ENCODE data around the gene CA11.

Gene CA11

DNA sequence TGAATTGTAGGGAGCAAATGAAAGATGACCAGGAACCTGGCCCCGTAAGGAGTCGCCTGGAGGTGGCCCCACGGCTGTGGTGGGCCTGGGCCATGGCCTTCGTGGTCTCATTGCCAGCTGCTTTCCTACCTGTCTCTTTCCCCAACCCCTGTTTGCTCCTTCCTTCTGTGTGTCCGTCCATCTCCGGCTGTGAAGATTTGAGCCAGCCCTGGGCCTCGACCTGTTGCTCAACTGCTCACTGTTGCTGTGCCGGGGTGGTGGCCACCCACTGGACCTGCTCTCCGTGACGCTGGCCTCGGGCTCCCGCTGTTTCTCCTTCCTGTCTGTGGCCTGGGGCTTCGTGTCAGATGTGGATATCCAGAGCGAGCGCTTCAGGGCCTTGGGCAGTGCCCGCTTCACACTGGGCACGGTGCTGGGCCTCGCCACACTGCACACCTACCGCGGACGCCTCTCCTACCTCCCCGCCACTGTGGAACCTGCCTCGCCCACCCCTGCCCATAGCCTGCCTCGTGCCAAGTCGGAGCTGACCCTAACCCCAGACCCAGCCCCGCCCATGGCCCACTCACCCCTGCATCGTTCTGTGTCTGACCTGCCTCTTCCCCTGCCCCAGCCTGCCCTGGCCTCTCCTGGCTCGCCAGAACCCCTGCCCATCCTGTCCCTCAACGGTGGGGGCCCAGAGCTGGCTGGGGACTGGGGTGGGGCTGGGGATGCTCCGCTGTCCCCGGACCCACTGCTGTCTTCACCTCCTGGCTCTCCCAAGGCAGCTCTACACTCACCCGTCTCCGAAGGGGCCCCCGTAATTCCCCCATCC is 17.3 kb downstream of the CA11 start:
- no peak for DNase-seq (ENCODE audit: low read depth in 2 of 2)

DNA sequence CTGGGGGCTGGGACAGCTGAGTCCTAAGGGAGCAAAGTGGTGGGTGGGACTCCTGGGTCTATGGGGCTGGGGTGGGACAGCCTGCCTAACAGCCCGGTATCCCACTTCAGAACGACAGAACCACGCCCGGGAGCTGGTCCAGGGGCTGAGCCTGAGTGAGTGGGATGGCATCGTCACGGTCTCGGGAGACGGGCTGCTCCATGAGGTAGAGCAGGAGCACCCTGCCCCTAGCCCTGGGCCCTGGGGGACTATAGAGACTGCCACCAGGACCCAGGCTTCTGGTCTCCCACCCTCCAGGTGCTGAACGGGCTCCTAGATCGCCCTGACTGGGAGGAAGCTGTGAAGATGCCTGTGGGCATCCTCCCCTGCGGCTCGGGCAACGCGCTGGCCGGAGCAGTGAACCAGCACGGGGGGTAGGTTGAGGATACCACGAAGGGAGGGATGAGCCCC is 18.1 kb downstream of the CA11 start:
- no peak for DNase-seq (ENCODE audit: low read depth in 2 of 2)

DNA sequence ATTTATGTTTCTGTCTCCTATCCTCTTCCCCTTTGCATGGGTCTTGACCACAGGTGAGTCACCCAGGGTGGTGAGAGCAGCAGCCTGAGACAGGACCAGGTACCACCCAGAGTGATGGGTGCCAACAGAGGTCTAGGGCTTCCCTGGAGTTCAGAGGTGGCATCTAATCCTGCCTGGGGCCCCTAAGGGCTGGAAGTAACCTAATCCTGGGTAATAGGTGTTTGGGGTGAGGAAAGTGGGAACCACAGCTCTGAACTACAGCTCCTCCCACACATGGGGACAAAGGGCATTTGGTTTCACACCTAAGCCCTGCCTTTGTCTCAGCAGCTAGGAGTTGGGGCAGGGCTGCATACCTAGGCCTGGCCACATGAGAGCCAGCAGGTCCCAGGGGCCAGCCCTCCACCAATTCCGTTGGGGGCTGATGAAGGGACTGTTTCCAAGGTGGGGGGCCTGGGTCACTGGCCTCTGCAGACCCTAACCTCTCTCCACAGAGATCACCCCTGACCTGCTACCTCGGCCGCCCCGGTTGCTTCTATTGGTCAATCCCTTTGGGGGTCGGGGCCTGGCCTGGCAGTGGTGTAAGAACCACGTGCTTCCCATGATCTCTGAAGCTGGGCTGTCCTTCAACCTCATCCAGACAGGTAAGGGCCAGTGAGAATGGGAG is 18.7 kb downstream of the CA11 start:
- DNase-seq (ENCODE audit: low read depth in 2 of 2) = no peak

DNA sequence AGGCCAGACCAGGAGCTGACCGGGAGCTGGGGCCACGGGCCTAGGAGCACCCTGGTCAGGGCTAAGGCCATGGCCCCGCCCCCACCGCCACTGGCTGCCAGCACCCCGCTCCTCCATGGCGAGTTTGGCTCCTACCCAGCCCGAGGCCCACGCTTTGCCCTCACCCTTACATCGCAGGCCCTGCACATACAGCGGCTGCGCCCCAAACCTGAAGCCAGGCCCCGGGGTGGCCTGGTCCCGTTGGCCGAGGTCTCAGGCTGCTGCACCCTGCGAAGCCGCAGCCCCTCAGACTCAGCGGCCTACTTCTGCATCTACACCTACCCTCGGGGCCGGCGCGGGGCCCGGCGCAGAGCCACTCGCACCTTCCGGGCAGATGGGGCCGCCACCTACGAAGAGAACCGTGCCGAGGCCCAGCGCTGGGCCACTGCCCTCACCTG is 20.1 kb downstream of the CA11 start:
- no peak for DNase-seq (ENCODE audit: low read depth in 2 of 2)

DNA sequence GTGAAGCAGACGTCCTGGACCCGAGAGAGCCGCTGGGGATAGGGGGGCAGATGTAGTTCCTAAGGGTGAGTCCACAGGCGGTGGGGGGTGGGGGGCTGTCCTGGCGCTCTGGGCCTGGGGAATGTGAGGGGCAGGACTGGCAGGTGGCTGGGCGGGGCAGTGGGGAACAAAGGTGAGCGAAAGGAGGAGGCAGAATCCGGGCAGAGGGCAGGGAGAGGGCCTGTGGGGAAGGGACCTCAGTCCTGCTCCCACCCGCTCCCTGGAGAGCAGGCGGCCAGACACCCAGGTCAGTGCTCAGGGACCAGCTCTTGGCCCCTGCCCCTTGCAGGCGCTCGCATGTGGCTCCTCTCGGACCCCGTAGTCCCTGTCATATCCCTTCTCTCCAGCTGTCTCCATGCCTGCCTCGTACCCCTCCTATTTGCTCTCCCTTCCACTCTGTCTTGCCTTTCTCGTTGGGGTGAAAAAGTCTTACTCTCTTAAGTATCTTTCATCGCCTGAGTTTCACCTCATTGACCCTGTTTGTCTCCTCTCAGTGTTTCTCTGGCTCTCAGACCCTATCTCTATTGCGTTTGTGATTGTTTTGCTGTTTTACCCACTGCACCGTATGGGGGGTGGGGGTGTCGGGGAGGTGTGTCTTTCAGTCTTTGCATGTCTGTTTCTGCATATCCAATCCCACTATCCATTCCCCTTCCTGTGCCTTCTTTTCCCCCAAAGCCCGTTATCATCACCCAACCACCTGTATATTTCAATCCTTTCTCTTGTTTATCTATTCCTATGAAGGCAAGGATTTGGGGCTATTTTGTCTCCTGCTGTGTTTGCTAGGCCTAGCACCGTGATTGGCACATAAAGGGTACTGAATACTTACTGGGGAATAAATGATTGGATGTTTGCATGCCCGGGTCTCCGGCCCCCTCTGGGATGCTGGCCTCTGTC is 20.9 kb downstream of the CA11 start:
- DNase-seq (ENCODE audit: low read depth in 2 of 2) = no peak

DNA sequence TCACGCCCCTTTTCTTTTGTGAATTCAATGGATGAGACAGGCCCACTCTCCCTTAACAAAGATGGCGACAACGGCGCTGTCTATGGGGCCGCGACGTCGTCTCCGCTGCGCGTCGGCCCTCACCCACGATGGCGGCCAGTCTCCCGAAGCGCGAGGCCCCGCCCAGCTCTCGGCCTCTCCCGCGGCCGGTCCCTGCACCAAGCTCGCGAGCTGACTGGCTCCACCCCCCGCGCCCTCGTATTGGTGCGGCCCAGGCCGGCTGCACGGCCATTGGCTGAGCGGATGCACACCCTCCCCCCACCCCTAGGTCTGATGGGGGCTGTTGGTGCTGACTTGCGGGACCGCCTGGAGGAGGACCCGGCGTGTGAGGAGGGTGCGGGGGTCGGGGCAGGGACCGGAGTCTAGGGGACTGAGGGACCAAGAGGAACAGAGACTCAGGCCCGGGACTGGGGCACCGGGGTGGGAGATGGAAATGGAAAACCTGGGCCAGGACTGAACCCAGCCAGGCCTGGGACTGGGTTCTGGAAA is 21.9 kb downstream of the CA11 start:
- DNase-seq (ENCODE audit: low read depth in 2 of 2) = peak; percentile 85 to 87

DNA sequence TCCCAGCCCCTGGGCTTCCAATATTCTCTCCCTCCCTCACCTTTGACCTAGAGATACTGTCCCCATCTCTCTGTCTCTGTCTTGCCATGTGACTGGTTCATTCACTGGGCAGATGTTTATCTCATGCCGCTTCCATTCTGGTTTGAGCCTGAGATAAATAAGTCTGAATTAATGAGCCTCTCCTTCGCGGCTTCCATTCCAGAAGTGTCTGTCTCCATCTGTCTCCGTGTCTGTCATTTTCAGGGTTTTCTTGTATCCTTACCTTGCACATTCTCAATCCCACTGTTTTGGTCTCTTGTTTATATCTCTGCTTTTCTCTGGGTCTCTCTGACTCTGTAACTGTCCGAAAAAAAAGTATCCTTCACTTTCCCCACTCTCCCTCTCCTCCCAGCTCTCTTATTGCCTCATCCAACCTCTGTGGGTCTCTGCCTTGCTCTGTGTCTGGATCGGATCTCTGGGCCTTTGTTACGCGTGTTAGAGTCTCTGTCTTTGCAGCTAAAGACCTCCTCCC is 22.4 kb downstream of the CA11 start:
- DNase-seq (ENCODE audit: low read depth in 2 of 2) = no peak

DNA sequence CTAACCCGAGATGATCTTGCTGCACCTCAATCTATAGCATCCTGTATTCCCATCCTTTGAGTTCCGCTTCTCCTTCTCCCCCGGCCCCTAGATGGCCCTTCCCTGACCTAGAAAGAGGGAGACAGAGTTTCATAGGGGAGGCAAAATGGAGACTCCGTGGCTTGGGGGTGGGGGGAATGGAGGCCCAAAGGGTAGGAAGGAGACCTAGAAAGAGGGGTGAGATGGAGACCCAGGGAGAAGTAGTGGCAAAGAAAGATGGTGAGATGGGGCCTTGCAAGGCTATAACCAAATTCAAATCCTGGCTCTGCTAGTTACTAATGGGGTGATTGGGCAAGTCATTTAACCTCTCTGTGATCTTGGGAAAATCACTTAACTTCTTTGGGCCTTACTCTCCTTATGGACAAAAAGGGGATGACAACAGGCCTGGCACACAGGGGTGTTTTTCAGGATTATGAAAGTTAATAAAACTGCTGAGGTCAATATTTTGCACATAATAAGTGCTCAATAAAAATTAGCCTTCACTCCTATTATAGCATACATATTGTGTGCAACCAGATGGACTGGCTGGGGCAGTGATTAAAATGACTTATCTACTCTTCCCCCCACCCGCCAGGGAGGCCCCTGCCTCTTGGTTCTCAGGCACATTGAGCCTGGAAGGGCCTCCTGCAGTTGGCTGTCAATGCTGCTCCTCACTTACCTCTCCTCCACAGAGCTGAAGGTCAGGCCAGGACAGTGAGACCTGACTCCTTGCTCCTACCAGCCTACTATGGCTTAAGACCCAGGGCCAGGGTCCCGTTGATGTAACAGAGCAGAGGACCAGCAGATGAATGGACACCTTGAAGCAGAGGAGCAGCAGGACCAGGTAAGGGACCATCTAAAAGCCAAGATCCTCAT is 26.0 kb downstream of the CA11 start:
- DNase-seq (ENCODE audit: low read depth in 2 of 2) = no peak

DNA sequence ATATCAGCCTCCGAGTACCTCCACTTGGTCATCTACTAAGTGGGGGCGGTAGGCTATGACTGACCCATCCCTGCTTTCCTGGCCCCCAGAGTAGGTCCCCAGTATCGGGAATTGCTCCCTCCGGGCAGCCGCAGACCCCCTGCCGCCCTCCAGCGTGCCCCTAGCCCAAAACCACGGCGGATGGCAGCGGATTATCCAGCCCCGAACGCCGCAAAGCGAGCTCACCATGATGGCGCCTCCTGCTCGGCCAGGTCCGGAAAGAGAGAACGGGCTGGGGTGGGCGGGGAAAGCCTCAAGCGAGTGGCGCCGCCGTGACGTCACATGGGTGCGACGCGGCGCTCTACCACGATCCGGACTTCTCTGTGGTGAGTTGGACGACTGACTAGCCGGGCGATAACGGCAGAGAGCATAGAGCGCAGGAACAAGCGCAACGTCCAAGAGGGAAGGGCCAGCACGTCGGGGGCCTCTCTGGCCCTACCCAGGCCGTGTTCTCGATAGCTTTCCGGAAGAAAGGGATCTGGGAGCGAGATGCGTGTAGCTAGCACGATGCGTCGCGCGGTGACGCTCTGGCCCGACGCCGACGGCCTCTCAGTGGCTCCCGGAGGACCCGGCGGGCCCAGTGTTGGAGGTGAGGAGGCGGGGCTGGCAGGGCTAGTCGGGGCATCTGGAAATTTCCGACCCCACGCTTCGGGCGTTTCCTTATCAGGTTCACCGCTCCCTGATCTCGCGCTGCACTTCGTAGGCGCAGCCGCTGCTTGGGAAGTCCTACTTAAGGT is 26.9 kb downstream of the CA11 start, which contains the start of the genes RPL18 and SPHK2:
Gene RPL18, minus strand, starts transcription at position 263 of the 776 bp plus-strand sequence. Its CDS starts 35 bp downstream, at position 228.
Gene SPHK2, plus strand, starts transcription at position 591 of the 776 bp plus-strand sequence. CDS start 1,009 bp downstream, outside the sequence.
- DNase-seq (ENCODE audit: low read depth in 2 of 2) = peak; percentile 93 to 96

DNA sequence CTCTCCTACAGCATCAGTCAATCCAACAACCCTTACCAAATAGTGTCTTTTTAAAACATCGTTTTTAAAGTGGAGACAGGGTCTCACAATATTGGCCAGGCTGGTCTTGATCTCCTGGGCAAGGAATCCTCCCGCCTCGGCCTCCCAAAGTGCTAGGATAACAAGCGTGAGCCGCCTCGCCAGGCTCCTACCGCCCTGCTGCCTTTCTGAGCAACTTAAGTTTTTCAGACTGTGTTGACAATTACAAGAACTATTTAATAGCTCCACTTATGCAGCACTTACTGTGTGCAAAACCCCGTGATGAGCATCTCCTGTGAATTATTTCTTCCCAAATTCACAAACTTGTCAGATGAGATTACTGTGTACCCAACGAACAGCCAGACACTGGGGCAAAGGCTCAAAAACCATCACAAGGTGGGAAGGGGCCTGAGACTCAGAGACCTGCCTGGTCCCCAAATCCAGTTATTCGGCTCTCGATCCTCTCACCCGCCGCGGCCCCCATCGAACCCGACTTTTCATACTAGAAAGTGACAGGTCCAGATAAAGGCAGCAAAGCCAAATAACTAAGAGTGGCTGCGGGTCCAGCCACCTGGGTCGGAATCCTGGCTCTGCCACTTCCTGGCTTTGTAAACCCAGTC is 27.6 kb downstream of the CA11 start:
- no peak for DNase-seq (ENCODE audit: low read depth in 2 of 2)

DNA sequence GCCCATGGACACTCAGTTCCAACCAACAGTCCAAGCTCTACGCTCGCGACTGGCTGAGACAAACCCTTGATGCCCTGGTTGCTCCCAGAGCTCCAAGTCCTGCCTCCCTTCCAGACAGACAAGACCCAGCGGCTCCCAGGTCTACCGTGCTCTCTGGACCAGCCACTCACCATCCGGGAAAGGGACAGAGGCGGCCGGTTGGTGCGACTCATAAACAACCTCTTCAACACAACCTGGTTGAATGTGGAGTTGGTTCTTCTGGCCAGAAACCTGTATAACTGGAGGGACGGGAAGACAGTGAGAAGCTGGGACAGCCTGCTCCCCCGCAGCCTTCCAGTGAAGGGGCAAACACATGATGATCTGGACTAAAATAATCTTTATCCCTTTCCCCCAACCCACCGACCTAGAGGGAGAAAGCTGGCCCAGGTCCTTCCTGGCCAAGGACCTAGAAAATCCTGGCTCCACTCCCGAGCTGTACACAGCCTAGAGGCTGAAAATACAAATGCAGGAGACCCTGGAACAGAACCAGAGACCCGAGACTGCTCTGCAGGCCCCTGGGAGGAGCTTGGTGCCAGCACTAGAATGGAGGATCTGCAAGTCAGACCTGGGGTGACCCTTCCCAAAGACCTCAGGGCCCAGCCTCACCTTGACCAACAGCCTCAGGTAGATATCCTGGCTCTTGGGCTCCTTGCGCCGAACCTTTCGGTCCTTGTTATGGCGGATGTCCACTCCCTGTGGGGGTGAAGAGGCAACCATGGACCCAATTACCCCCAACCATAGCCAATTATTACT is 28.6 kb downstream of the CA11 start:
- DNase-seq (ENCODE audit: low read depth in 2 of 2) = no peak

DNA sequence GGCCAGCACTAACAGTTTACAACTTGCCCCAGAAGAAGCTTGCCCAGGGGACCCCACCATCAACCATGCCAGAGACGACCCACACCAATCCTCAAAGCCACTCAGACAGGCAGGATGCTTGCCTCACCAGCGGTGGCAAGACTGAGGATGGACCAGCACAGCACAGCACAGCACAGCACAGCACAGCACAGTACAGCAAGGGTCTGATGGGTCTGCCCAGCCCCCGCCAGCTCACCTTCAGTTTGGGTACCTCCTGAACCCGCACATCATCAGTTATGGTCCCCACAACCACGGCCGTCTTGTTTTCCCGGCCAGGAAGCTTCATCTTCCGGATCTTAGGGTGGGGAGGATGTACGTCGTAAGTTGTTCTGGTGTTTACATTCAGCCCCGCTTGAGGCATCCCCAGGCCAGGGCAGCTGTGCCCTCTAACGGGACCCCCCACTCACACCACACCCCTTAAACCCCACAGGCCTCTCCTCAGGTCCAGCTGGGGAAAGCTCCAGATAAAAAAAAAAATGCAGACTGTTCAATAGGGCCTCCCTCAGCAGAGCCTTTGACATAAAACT is 29.4 kb downstream of the CA11 start:
- DNase-seq (ENCODE audit: low read depth in 2 of 2) = no peak

DNA sequence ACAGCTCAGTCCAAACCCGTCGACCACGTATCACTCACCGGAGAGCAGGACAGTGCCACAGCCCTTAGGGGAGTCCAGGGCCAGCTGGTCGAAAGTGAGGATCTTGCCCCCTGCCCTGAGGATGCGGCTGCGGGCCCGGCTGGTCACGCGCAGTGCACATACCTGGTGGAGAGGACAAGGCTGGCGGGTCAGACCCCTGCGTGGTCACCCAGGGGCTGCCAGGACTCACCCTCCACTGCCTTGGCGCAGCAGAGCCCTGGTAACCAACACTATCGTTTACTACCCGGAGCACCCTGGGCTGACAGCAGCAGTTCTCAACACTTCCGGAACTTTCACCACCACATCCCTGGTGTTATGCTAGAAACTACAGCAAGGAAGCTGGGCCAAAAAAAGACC is 29.9 kb downstream of the CA11 start:
- DNase-seq (ENCODE audit: low read depth in 2 of 2) = no peak

DNA sequence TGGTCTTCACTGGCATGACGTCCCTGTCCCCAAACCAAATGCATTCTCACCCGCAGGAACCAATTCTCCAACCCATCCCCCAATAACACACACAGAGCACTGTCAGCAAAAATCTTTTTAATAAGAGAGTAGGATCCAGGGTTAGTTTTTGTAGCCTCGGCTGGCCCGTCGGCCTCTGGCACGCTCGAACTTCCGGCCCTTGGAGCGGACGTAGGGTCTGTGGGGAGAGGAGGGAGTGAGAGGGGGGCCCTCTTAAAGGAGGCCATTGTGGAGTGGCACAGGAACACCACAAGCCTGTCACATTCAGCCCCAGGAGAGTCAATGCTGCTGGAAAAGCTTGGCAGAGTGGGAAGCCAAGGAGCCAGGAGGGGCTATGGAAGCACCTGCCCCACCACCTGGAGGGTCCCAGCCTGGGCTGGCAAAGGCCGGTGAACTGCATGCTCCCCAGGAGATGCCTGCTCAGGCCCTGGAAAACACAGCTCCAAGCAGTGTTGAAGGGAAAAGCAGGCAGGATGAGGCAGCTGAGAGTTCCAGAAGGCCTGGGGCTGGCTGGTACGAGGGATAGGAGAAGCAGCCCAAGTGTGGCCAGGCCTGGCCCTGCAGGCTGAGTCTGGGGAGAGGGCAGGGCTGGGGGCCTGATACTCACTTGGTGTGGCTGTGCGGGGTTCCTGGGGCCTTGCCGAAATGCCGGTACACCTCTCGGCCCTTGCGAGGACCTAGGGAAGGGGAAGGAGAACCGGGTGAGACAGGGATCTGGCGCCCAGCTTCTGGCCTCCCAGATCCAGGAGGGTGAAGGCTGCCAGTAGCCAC is 30.6 kb downstream of the CA11 start:
- DNase-seq (ENCODE audit: low read depth in 2 of 2) = no peak

DNA sequence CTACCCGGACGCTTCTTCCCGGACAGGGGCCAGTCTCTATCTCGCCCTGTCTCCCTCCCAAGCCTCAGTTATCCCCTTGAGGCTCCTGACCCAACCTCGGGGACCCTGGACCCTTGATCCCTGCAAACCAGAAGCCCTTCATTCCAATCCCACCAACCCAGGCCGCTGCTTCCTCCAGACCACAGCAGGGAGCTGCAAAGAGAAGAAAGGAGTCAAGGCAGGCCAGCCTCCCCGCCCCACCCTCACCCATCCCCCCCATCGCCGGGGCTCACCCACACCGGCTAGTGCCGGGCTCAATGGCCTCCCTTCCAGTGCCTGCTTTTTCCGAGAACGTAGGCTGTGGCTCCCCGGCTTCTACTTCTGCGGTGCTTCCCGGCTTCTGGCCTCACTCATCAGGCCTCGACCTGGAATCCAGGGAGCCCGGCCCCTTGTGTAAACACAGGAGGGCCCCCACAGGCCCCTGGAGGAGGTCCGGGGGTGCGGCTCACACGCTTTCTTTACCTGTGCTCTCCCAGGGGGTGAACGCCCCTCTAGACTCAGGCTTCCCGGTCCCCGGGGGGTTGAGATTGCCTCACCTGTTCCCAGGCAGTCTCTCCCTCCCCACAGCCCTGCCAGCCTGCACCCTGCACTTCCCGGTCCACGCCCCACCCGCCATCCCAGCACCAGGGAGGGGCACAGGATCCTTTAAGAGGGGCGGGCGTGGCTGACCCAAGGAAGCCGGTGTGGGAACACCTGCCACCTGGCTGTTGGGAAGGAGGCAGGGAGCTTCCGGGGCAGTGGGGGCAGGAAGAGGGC is 31.4 kb downstream of the CA11 start, which contains the start of gene FAM83E:
Gene FAM83E, minus strand, starts transcription at position 641 of the 795 bp plus-strand sequence. CDS start 1,704 bp downstream, outside the sequence.
- DNase-seq (ENCODE audit: low read depth in 2 of 2) = no peak

DNA sequence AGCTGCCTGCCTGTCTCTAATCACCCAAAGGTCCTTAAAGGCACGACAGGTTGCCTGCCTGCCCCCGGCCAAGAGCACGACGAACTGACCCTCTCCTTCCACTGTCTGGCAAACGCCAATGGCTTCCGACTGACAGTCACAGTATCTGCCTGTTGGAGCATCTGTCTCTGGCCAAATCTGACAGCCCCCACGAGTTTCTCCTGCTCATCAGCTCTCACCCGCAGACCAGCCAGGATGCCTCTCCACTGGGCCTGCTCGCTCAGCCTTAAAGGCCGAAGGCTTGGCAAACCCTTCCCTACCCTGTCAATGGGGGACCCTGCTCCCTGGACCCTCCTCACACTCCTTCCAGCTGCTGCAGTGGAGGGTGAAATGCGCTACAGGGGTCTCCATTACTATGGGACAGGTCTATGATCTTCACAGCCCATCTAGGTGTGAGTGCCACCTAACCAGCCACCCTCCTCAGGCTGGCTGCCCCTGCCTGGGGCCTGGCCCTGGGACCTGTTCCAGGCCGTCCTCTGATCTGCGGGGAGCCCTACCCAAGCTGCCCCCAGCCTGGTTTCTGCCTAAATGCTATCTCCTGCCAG is 32.0 kb downstream of the CA11 start:
- no peak for DNase-seq (ENCODE audit: low read depth in 2 of 2)
